Mucosa of stomach (tissue), 1 donor: Measurements from ENCODE around the gene KDM6A.
A peak's percentile ranks its signal among the peaks of the same experiment; 100 is the strongest.
"Not testable (repeated sequence)": the region's sequence is repeated elsewhere in the genome, so short reads cannot be mapped to it uniquely, and the experiment has no call there.

Experiments
- H3K27me3 ChIP-seq: one replicate; pipeline ENCODE4 v1.7.0; 2013; ENCODE audit warnings: mild to moderate bottlenecking, low read length; ENCODE audit not compliant: control insufficient read depth, insufficient read depth
- H3K36me3 ChIP-seq: one replicate; pipeline ENCODE4 v1.7.0; 2013; ENCODE audit warnings: low read length; ENCODE audit not compliant: control insufficient read depth, insufficient read depth
- H3K4me1 ChIP-seq: one replicate; pipeline ENCODE4 v1.7.0; 2013; ENCODE audit warnings: mild to moderate bottlenecking, low read length; ENCODE audit not compliant: control insufficient read depth, insufficient read depth
- H3K4me3 ChIP-seq: one replicate; pipeline ENCODE4 v1.7.0; 2013; ENCODE audit warnings: low read length
- H3K9ac ChIP-seq: one replicate; pipeline ENCODE4 v1.7.0; 2013; ENCODE audit warnings: mild to moderate bottlenecking, low read length, moderate library complexity
- H3K9me3 ChIP-seq: one replicate; pipeline ENCODE4 v1.7.0; 2013; ENCODE audit warnings: mild to moderate bottlenecking, low read length, moderate library complexity; ENCODE audit not compliant: control insufficient read depth
- donor health status: Pancreatic carcinoma.

Gene KDM6A

GRCh38 chrX:44872821-44873414 is at the start of gene KDM6A:
Gene KDM6A, plus strand, starts transcription at chrX:44873188. Its CDS starts 364 bp downstream, at chrX:44873552.
- peaks cover 4% of the 10 kb centered on the region for H3K4me1 ChIP-seq
- peak within 1 kb of the TSS; percentile 74 for H3K4me3 ChIP-seq
- peak within 1 kb of the TSS; percentile 93 for H3K9ac ChIP-seq
- no peaks in the 10 kb centered on the region for H3K36me3 ChIP-seq
- no peaks in the 10 kb centered on the region for H3K9me3 ChIP-seq
- H3K27me3 ChIP-seq = no peaks in the 10 kb centered on the region

GRCh38 chrX:44823193-44823592 is 49.8 kb upstream of the KDM6A start:
- H3K4me3 ChIP-seq, H3K4me1 ChIP-seq, H3K9me3 ChIP-seq, H3K36me3 ChIP-seq, H3K9ac ChIP-seq, H3K27me3 ChIP-seq: not testable (repeated sequence)

- Histone ChIP-seq H3K4me1 (no peaks in the 10 kb centered on the region), H3K9me3 (no peaks in the 10 kb centered on the region), H3K36me3 (no peaks in the 10 kb centered on the region), H3K4me3 (no peak overlapping the region), H3K9ac (no peak overlapping the region), H3K27me3 (no peaks in the 10 kb centered on the region)
Observed at GRCh38 chrX:44828008-44828605, 44.9 kb upstream of the KDM6A start.

- Histone ChIP-seq H3K9me3 (no peaks in the 10 kb centered on the region), H3K4me1 (no peaks in the 10 kb centered on the region), H3K36me3 (no peaks in the 10 kb centered on the region), H3K9ac (no peak overlapping the region), H3K4me3 (no peak overlapping the region), H3K27me3 (no peaks in the 10 kb centered on the region)
Observed at GRCh38 chrX:44829832-44830231, 43.2 kb upstream of the KDM6A start.

GRCh38 chrX:44842550-44843317 is 30.3 kb upstream of the KDM6A start:
- no peaks in the 10 kb centered on the region for H3K36me3 ChIP-seq
- H3K9me3 ChIP-seq = no peaks in the 10 kb centered on the region
- no peak overlapping the region for H3K9ac ChIP-seq
- H3K4me3 ChIP-seq = no peak overlapping the region
- no peaks in the 10 kb centered on the region for H3K27me3 ChIP-seq
- H3K4me1 ChIP-seq = no peaks in the 10 kb centered on the region

- Histone ChIP-seq H3K9ac (no peak overlapping the region), H3K9me3 (no peaks in the 10 kb centered on the region), H3K4me1 (no peaks in the 10 kb centered on the region), H3K27me3 (no peaks in the 10 kb centered on the region), H3K36me3 (no peaks in the 10 kb centered on the region), H3K4me3 (no peak overlapping the region)
Observed at GRCh38 chrX:44843318-44843702, 29.7 kb upstream of the KDM6A start.

GRCh38 chrX:44843753-44844152 is 29.2 kb upstream of the KDM6A start, which contains the start of gene DUSP21:
Gene DUSP21, plus strand, starts transcription at chrX:44844021. Its CDS starts 112 bp downstream, at chrX:44844133.
- Histone ChIP-seq H3K9me3 (no peaks in the 10 kb centered on the region), H3K36me3 (no peaks in the 10 kb centered on the region), H3K4me1 (no peaks in the 10 kb centered on the region), H3K4me3 (no peak within 1 kb of the TSS), H3K9ac (no peak within 1 kb of the TSS), H3K27me3 (no peaks in the 10 kb centered on the region)

- no peaks in the 10 kb centered on the region for H3K36me3 ChIP-seq
- no peaks in the 10 kb centered on the region for H3K9me3 ChIP-seq
- H3K27me3 ChIP-seq = no peaks in the 10 kb centered on the region
- H3K4me3 ChIP-seq = no peak overlapping the region
- no peak overlapping the region for H3K9ac ChIP-seq
- H3K4me1 ChIP-seq = no peaks in the 10 kb centered on the region
Observed at GRCh38 chrX:44844204-44844603, 28.8 kb upstream of the KDM6A start.

- H3K9ac ChIP-seq, H3K27me3 ChIP-seq, H3K36me3 ChIP-seq, H3K4me1 ChIP-seq, H3K4me3 ChIP-seq, H3K9me3 ChIP-seq: not testable (repeated sequence)
Observed at GRCh38 chrX:44850891-44851290, 22.1 kb upstream of the KDM6A start.

GRCh38 chrX:44871114-44871645 is 1.8 kb upstream of the KDM6A start:
- no peaks in the 10 kb centered on the region for H3K27me3 ChIP-seq
- no peak overlapping the region for H3K4me3 ChIP-seq
- H3K9ac ChIP-seq = peak overlapping the region; percentile 87
- H3K36me3 ChIP-seq = no peaks in the 10 kb centered on the region
- no peaks in the 10 kb centered on the region for H3K9me3 ChIP-seq
- H3K4me1 ChIP-seq = no peaks in the 10 kb centered on the region

- H3K4me3 ChIP-seq = peak overlapping the region; percentile 41
- H3K36me3 ChIP-seq = no peaks in the 10 kb centered on the region
- H3K27me3 ChIP-seq = no peaks in the 10 kb centered on the region
- peaks cover 2% of the 10 kb centered on the region for H3K4me1 ChIP-seq
- peak overlapping the region; percentile 87 for H3K9ac ChIP-seq
- H3K9me3 ChIP-seq = no peaks in the 10 kb centered on the region
Observed at GRCh38 chrX:44871931-44872820, 812 bp upstream of the KDM6A start.
